NCI-H774 (cell line): ENCODE results near the gene C20orf204.

Source experiments
- DNase-seq: peaks from one replicate; lab custom pipeline; 2025; lab: John Stamatoyannopoulos, UW

C20orf204 gene

GRCh38 chr20:64072498-64073063 lies 36.6 kb downstream of the C20orf204 start:
- DNase-seq = no peak

- no peak for DNase-seq
These were observed 37.6 kb downstream of the C20orf204 start for GRCh38 chr20:64073476-64074183.

- DNase-seq = no peak
These were observed 38.3 kb downstream of the C20orf204 start for GRCh38 chr20:64074184-64074789.

- no peak for DNase-seq
These were observed 39.0 kb downstream of the C20orf204 start for GRCh38 chr20:64074963-64075362.

GRCh38 chr20:64075556-64075955 lies 39.6 kb downstream of the C20orf204 start:
- no peak for DNase-seq

- no peak for DNase-seq
These were observed 40.3 kb downstream of the C20orf204 start for GRCh38 chr20:64076061-64076997.

- no peak for DNase-seq
These were observed 41.1 kb downstream of the C20orf204 start for GRCh38 chr20:64077094-64077493.

- DNase-seq = no peak
These were observed 41.5 kb downstream of the C20orf204 start for GRCh38 chr20:64077541-64077875.

- no peak for DNase-seq
These were observed 42.0 kb downstream of the C20orf204 start for GRCh38 chr20:64077876-64078551.

- DNase-seq = no peak
These were observed 42.9 kb downstream of the C20orf204 start for GRCh38 chr20:64078934-64079272.

- DNase-seq = peak; percentile 59
These were observed 43.5 kb downstream of the C20orf204 start, which contains the start of gene RGS19 for GRCh38 chr20:64079273-64080012. Gene RGS19, minus strand, starts transcription at chr20:64079518. Its CDS starts 2,632 bp downstream, at chr20:64076886.

GRCh38 chr20:64080013-64080812 lies 44.2 kb downstream of the C20orf204 start, which contains the start of gene OPRL1:
Gene OPRL1, plus strand, starts transcription at chr20:64080082. Its CDS starts 12,639 bp downstream, at chr20:64092721.
- DNase-seq = no peak

- DNase-seq = no peak
These were observed 45.0 kb downstream of the C20orf204 start for GRCh38 chr20:64080813-64081623.

- DNase-seq = no peak
These were observed 45.6 kb downstream of the C20orf204 start for GRCh38 chr20:64081624-64081964.

GRCh38 chr20:64082126-64082731 lies 46.2 kb downstream of the C20orf204 start:
- no peak for DNase-seq

- DNase-seq = no peak
These were observed 46.9 kb downstream of the C20orf204 start for GRCh38 chr20:64082820-64083377.

GRCh38 chr20:64083378-64083803 lies 47.4 kb downstream of the C20orf204 start:
- DNase-seq = peak; percentile 71
